Measurements from ENCODE around the gene CHST13. TPM values are rescaled to one million over a fixed set of nuclear protein-coding genes. Genes with fewer than 3 reads are reported as not detected.

Gene CHST13
- polyA plus RNA-seq, 3 donors = 16.6 to 41.8 (median 39.2) TPM

GRCh38 chr3:126516936-126517290 is 7.0 kb upstream of the CHST13 start:
- no peaks in the 10 kb centered on the region for H3K79me2 ChIP-seq (ENCODE audit: insufficient read depth, low read length)
- Mint-ChIP-seq H3K9me3 (peaks cover 0 to 1% (median 0%) of the 10 kb centered on the region in 7 donors), H3K27ac (peak overlapping the region in 1 of 7 donors; percentile 15), H3K4me3 (no peak overlapping the region), H3K36me3 (no peaks in the 10 kb centered on the region), H3K27me3 (ENCODE audit: low read depth in 3 of 3) (peaks cover 0 to 3% (median 0%) of the 10 kb centered on the region in 3 donors), H3K4me1 (no peaks in the 10 kb centered on the region)
- no peaks in the 10 kb centered on the region for H3K4me1 ChIP-seq (ENCODE audit: control insufficient read depth in 1 of 2, insufficient read depth in 2 of 2, low read length in 2 of 2)
- no peaks in the 10 kb centered on the region for H3K36me3 ChIP-seq (replicated peaks in 1 of 2; ENCODE audit: control insufficient read depth in 1 of 2, insufficient read depth in 2 of 2, low read length in 2 of 2)
- no peak for DNase-seq
- H4K20me1 ChIP-seq (ENCODE audit: insufficient read depth, low read length) = no peaks in the 10 kb centered on the region
- H3K9ac ChIP-seq (ENCODE audit: insufficient read depth, low read length, poor library complexity, severe bottlenecking) = no peak overlapping the region
- H3K9me3 ChIP-seq (replicated peaks in 1 of 2; ENCODE audit: control insufficient read depth in 1 of 2, insufficient read depth in 1 of 2, low read length in 2 of 2) = no peaks in the 10 kb centered on the region
- TF ChIP-seq, protein P1, sequence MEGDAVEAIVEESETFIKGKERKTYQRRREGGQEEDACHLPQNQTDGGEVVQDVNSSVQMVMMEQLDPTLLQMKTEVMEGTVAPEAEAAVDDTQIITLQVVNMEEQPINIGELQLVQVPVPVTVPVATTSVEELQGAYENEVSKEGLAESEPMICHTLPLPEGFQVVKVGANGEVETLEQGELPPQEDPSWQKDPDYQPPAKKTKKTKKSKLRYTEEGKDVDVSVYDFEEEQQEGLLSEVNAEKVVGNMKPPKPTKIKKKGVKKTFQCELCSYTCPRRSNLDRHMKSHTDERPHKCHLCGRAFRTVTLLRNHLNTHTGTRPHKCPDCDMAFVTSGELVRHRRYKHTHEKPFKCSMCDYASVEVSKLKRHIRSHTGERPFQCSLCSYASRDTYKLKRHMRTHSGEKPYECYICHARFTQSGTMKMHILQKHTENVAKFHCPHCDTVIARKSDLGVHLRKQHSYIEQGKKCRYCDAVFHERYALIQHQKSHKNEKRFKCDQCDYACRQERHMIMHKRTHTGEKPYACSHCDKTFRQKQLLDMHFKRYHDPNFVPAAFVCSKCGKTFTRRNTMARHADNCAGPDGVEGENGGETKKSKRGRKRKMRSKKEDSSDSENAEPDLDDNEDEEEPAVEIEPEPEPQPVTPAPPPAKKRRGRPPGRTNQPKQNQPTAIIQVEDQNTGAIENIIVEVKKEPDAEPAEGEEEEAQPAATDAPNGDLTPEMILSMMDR (IDR thresholded peaks at IDR 0.05) = no peak
- WGBS (ENCODE audit: insufficient coverage) = 95% methylated on average over 8 of the region's 9 CpGs
- H3K27ac ChIP-seq (ENCODE audit: low read depth in 1 of 2, low read length in 2 of 2) = no peak overlapping the region
- H2AFZ ChIP-seq (ENCODE audit: insufficient read depth, low read depth, low read length, poor library complexity, severe bottlenecking) = no peak overlapping the region
- H3K27me3 ChIP-seq (ENCODE audit: control insufficient read depth in 2 of 2, insufficient read depth in 2 of 2, low read length in 2 of 2) = no peaks in the 10 kb centered on the region
- intact Hi-C loops (cut with micrococcal nuclease) = no loop called here
- no peak overlapping the region for H3K4me2 ChIP-seq (replicated peaks; ENCODE audit: extremely low read depth, low read length, poor library complexity, severe bottlenecking)
- no peak overlapping the region for H3K4me3 ChIP-seq (replicated peaks in 1 of 3; ENCODE audit: low read depth in 2 of 3, low read length in 3 of 3)

GRCh38 chr3:126517291-126517951 is 6.5 kb upstream of the CHST13 start, which contains the start of gene UROC1:
Gene UROC1, minus strand, starts transcription at chr3:126517773. Its CDS starts 54 bp downstream, at chr3:126517719.
- peaks cover 2% of the 10 kb centered on the region in 2 donors for H3K4me1 ChIP-seq (ENCODE audit: control insufficient read depth in 1 of 2, insufficient read depth in 2 of 2, low read length in 2 of 2)
- DNase-seq = no peak
- Mint-ChIP-seq H3K27me3 (ENCODE audit: low read depth in 3 of 3) (peaks cover 0 to 3% (median 0%) of the 10 kb centered on the region in 3 donors), H3K27ac (peak within 1 kb of the TSS in 2 of 7 donors; percentile 12 to 15), H3K4me3 (no peak within 1 kb of the TSS), H3K36me3 (no peaks in the 10 kb centered on the region), H3K4me1 (peaks cover 4% of the 10 kb centered on the region), H3K9me3 (peaks cover 0 to 1% (median 0%) of the 10 kb centered on the region in 7 donors)
- H4K20me1 ChIP-seq (ENCODE audit: insufficient read depth, low read length) = no peaks in the 10 kb centered on the region
- no peak within 1 kb of the TSS for H3K4me2 ChIP-seq (replicated peaks; ENCODE audit: extremely low read depth, low read length, poor library complexity, severe bottlenecking)
- no peaks in the 10 kb centered on the region for H3K79me2 ChIP-seq (ENCODE audit: insufficient read depth, low read length)
- H3K9me3 ChIP-seq (replicated peaks in 1 of 2; ENCODE audit: control insufficient read depth in 1 of 2, insufficient read depth in 1 of 2, low read length in 2 of 2) = no peaks in the 10 kb centered on the region
- H2AFZ ChIP-seq (ENCODE audit: insufficient read depth, low read depth, low read length, poor library complexity, severe bottlenecking) = no peak within 1 kb of the TSS
- 99% methylated on average over 8 of the region's 16 CpGs for WGBS (ENCODE audit: insufficient coverage)
- H3K27me3 ChIP-seq (ENCODE audit: control insufficient read depth in 2 of 2, insufficient read depth in 2 of 2, low read length in 2 of 2) = no peaks in the 10 kb centered on the region
- H3K4me3 ChIP-seq (replicated peaks in 1 of 3; ENCODE audit: low read depth in 2 of 3, low read length in 3 of 3) = no peak within 1 kb of the TSS
- TF ChIP-seq, protein P1 (IDR thresholded peaks at IDR 0.05) = no peak
- H3K36me3 ChIP-seq (replicated peaks in 1 of 2; ENCODE audit: control insufficient read depth in 1 of 2, insufficient read depth in 2 of 2, low read length in 2 of 2) = no peaks in the 10 kb centered on the region
- no peak within 1 kb of the TSS for H3K9ac ChIP-seq (ENCODE audit: insufficient read depth, low read length, poor library complexity, severe bottlenecking)
- intact Hi-C loops (cut with micrococcal nuclease) = no loop called here
- H3K27ac ChIP-seq (ENCODE audit: low read depth in 1 of 2, low read length in 2 of 2) = no peak within 1 kb of the TSS

Measured in CD14-positive monocyte (primary cell).